Endothelial cell (in vitro differentiated cells): ENCODE data around the gene HMGB3. TPM values are rescaled to one million over a fixed set of nuclear protein-coding genes. Genes with fewer than 3 reads are reported as not detected.

Source experiments
- DNase-seq: peaks from one replicate; pipeline ENCODE4 v3.0.0; 2021; ENCODE audit warnings: low spot score
- H3K27ac Mint-ChIP-seq: one replicate; pipeline ENCODE4 v1.8.0; 2021; ENCODE audit warnings: mixed read lengths, inconsistent platforms; ENCODE audit not compliant: unreplicated experiment
- H3K27me3 Mint-ChIP-seq: one replicate; pipeline ENCODE4 v1.8.0; 2021; ENCODE audit warnings: mild to moderate bottlenecking, moderate library complexity, mixed read lengths, inconsistent platforms; ENCODE audit not compliant: unreplicated experiment
- H3K36me3 Mint-ChIP-seq: one replicate; pipeline ENCODE4 v1.8.0; 2021; ENCODE audit warnings: mild to moderate bottlenecking, low read depth, mixed read lengths, inconsistent platforms; ENCODE audit not compliant: unreplicated experiment
- H3K4me1 Mint-ChIP-seq: one replicate; pipeline ENCODE4 v1.8.0; 2021; ENCODE audit warnings: mild to moderate bottlenecking, mixed read lengths, inconsistent platforms; ENCODE audit not compliant: unreplicated experiment
- H3K4me3 Mint-ChIP-seq: one replicate; pipeline ENCODE4 v1.8.0; 2021; ENCODE audit warnings: mild to moderate bottlenecking, mixed read lengths, inconsistent platforms; ENCODE audit not compliant: unreplicated experiment
- H3K9me3 Mint-ChIP-seq: one replicate; pipeline ENCODE4 v1.8.0; 2021; ENCODE audit warnings: mixed read lengths, inconsistent platforms; ENCODE audit not compliant: unreplicated experiment
- CTCF ChIP-seq: fragments of 200-600 bp; sonication (generic); IDR thresholded peaks from one replicate; pipeline ENCODE4 v1.5.0; 2021; ENCODE audit warnings: antibody characterized with exemption; ENCODE audit not compliant: unreplicated experiment
- long read RNA-seq: library from polyadenylated mRNA; unstranded; transcript quantifications from one replicate; pipeline ENCODE4 v2.0.0, GENCODE V29; 2020; ENCODE audit not compliant: unreplicated experiment
- total RNA-seq: library from RNA; stranded (reverse); fragmentation: NEBNext Ultra II Directional; extraction: Animal tissue kit (Norgen Biotek cat#: 25700); gene quantifications from one replicate; pipeline ENCODE4 v1.2.1, GENCODE V29; 2021; ENCODE audit not compliant: unreplicated experiment

HMGB3 gene
- total RNA-seq, result 104 TPM
- long read RNA-seq, transcript HMGB3-201 (5 exons, 3,560 nt), result major isoform, 17 of 23 reads
- long read RNA-seq, partial matches to known transcripts, result 5 of 23 reads
- long read RNA-seq, other reads (novel, unspliced or antisense), result 1 of 23 reads

DNA sequence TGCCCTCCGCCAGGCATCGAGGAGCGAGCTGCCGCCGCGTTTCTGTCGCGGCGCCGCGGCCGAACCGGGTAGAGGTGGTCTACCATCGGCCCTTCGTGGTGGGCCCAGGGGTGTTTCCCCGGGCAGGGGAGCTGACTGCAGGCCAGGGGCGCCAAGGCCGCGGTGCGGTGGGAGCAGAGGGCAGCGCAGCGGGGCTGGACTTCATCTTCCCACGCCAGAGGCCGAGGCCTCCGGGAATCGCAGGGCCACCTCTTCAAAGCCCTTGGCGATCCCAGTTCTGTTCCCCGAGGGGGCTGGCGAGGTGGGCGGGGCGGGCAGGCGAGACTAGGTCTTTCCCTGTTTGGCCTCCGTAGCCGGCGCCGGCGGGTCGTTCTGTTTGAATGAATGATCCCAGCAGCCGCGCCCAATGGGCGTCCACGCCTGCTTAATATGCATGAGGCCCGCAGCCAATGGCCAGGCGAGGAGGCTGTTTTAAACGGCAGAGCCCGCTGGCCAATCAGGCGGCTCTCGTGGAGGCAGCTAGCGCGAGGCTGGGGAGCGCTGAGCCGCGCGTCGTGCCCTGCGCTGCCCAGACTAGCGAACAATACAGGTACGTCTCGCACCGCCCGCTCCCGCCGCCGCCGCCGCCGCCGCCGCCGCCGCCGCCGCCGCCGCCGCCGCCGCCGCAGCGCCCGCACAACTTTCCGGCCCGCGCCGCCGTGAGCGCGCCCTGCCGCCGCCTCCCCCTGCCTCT, at the start of gene HMGB3:
HMGB3 (plus strand) TSS at position 548 of the 733 bp plus-strand sequence. CDS start 2,265 bp downstream, outside the sequence.
- no peak for TF ChIP-seq CTCF
- Mint-ChIP-seq H3K27me3 (peaks cover 8% of the 10 kb centered on the region), H3K9me3 (no peaks in the 10 kb centered on the region), H3K36me3 (peaks cover 15% of the 10 kb centered on the region), H3K27ac (no peak within 1 kb of the TSS), H3K4me3 (peak within 1 kb of the TSS; percentile 83), H3K4me1 (peaks cover 12% of the 10 kb centered on the region)
- peak; percentile 81 for DNase-seq

DNA sequence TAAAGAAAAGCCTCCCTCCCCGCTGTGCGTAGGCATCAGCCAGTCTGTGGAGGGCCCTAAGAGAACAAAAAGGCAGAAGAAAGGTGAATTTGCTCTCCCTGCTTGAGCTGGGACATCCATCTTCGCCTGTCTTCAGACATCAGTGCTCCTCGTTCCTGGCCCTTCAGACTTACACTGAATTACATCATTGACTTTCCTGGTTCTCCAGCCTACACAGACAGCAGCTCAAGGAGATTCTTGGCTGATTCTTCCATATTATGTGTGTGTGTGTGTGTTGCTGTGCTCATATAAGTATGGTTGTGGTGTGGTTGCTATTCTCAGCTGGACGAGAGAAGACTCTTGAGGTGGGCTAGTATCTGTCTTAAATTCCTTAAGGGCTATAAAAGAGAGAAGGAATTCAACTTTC, 49.2 kb upstream of the HMGB3 start:
- no peak overlapping the region for H3K4me3 Mint-ChIP-seq
- H3K36me3 Mint-ChIP-seq, result no peaks in the 10 kb centered on the region
- no peak for DNase-seq
- no peaks in the 10 kb centered on the region for H3K9me3 Mint-ChIP-seq
- H3K27ac Mint-ChIP-seq, result no peak overlapping the region
- H3K4me1 Mint-ChIP-seq, result no peaks in the 10 kb centered on the region
- no peaks in the 10 kb centered on the region for H3K27me3 Mint-ChIP-seq
- TF ChIP-seq CTCF, result no peak

- no peaks in the 10 kb centered on the region for H3K36me3 Mint-ChIP-seq
- no peak for DNase-seq
- H3K4me3 Mint-ChIP-seq, result no peak overlapping the region
- H3K4me1 Mint-ChIP-seq, result no peaks in the 10 kb centered on the region
- H3K9me3 Mint-ChIP-seq, result no peaks in the 10 kb centered on the region
- TF ChIP-seq CTCF, result no peak
- H3K27ac Mint-ChIP-seq, result no peak overlapping the region
- H3K27me3 Mint-ChIP-seq, result no peaks in the 10 kb centered on the region
Measured at GRCh38 chrX:150934453-150934852, 48.7 kb upstream of the HMGB3 start.

GRCh38 chrX:150935467-150935866, 47.7 kb upstream of the HMGB3 start:
- Mint-ChIP-seq H3K27ac (no peak overlapping the region), H3K4me1 (no peaks in the 10 kb centered on the region), H3K9me3 (no peaks in the 10 kb centered on the region), H3K27me3 (no peaks in the 10 kb centered on the region), H3K4me3 (no peak overlapping the region), H3K36me3 (no peaks in the 10 kb centered on the region)
- DNase-seq, result no peak
- no peak for TF ChIP-seq CTCF

DNA sequence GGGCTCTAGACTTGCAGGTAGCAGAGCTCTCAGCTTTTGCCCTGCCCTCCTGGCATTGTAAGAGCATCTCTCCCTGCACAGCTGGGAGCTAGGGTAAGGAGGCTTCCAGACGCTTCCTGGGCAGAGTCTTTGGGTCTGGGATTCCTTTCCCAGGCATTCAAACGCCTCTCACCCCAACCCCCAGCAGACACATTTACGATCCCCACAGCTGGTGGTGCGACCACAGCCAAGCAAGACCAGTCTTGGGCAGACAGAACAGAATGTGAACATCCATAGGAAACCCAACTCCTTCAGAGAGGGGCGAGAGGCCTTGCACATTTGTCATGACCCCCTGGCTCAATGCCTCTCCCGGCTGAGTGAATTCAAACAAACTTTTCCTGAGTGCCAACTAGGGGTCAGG, 46.6 kb upstream of the HMGB3 start:
- Mint-ChIP-seq H3K36me3 (no peaks in the 10 kb centered on the region), H3K27me3 (peaks cover 2% of the 10 kb centered on the region), H3K9me3 (no peaks in the 10 kb centered on the region), H3K4me1 (no peaks in the 10 kb centered on the region), H3K27ac (no peak overlapping the region), H3K4me3 (no peak overlapping the region)
- TF ChIP-seq CTCF, result no peak
- DNase-seq, result no peak
